PFSK-1 (cell line): ENCODE measurements around the gene TAPBP.

ENCODE experiments used
- FOXP2 ChIP-seq: optimal IDR thresholded peaks from 2 replicates; pipeline ENCODE3; 2011; ENCODE audit warnings: borderline replicate concordance, control low read depth, inconsistent platforms; ENCODE audit not compliant: insufficient read depth; ENCODE audit errors: extremely low read length, extremely low read depth
- POLR2AphosphoS5 ChIP-seq: IDR thresholded peaks from 2 replicates; pipeline ENCODE4 v1.6.1; 2012; ENCODE audit warnings: low read depth, mild to moderate bottlenecking, control low read depth, low read length, moderate library complexity
- REST ChIP-seq, 2 experiments: IDR thresholded peaks; 2 replicates each; pipeline versions ENCODE4 v1.6.1 to v1.8.0; 2011 to 2012; ENCODE audit warnings: low read depth in 2 of 2, low read length in 2 of 2, control low read depth in 1 of 2, inconsistent platforms in 1 of 2, mild to moderate bottlenecking in 1 of 2, moderate library complexity in 1 of 2; ENCODE audit not compliant: insufficient read depth in 1 of 2
- SIN3A ChIP-seq: IDR thresholded peaks from 2 replicates; pipeline ENCODE4 v1.6.1; 2012; ENCODE audit warnings: mild to moderate bottlenecking, low read length, moderate library complexity, borderline replicate concordance; ENCODE audit not compliant: insufficient read depth
- TAF1 ChIP-seq: IDR thresholded peaks from 2 replicates; pipeline ENCODE4 v1.6.1; 2012; ENCODE audit warnings: low read length, control low read depth, borderline replicate concordance; ENCODE audit not compliant: insufficient read depth

TAPBP gene

DNA sequence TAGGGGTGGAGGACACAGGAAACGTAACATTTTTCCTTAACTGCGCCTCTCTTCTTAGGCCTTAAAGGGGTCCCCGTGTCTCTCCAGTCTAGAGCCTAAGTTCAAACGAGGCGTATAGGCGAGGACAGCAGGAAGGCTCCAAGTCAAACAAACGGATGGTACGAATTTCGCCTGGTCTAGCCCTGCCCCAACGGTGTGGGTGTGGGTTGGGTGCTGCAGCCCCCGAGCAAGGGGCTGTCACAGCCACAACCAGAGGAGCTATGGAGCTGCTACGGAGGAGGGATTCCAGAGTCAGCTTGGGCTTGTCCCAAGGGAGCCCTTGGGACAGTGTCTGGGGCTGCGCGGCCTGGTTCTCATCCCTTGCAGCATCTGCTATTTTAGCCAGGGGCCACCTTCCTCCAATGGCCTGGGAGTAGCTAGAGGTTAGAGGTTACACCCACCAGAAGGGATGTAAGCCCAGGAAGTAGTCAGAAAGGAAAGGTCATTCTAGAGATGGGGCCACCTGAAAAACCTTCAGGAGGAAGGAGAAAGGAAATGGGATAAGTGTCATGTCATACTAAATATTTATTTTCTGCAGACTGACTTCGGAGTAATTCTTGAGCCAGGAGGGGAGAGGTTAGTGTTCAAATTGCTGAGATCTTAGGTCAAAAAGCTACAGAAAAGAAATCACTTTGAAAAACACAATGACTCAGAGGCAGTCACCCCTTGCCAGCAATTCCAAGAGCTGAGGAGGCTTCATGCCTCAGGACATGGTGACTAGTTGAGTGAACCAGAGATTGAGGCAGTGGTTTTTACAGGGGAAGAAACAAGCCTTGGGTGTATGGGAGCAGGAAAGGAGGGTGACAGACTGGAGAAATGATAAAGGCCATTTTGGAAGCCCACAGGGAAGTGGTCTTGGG lies 63.9 kb downstream of the TAPBP start:
- TF ChIP-seq FOXP2 (no peak), SIN3A (no peak), POLR2AphosphoS5 (no peak), TAF1 (no peak), REST (IDR thresholded peaks at IDR 0.05; ENCODE audit: insufficient read depth in 1 of 2, low read depth in 2 of 2, low read length in 2 of 2) (no peak)
